Measurements from ENCODE around the gene EIF3F. TPM values are rescaled to one million over a fixed set of nuclear protein-coding genes. Genes with fewer than 3 reads are reported as not detected.

Gene EIF3F
- total and polyA plus RNA-seq, 2 of the 8 experiments (the other 6 are each of a cell fraction or from before 2014, with no cell fraction given), result 222 to 388 TPM

- peak; percentile 44 for TF ChIP-seq CHD7 (IDR thresholded peaks at IDR 0.05; ENCODE audit: insufficient replicate concordance, low read length)
- TF ChIP-seq KDM5A (IDR thresholded peaks at IDR 0.05; ENCODE audit: low read length), result no peak
- 0 out of 2 replicates have a peak, but pooled peaks have one; percentile 33 for TF ChIP-seq PHF8 (conservative IDR thresholded peaks at IDR 0.05; ENCODE audit: low read depth, low read length)
- TF ChIP-seq TCF12 (IDR thresholded peaks at IDR 0.05; ENCODE audit: low read depth, low read length), result no peak
- peak; percentile 60 to 85; a peak in 3 of 4 replicates for TF ChIP-seq SIN3A (conservative IDR thresholded peaks at IDR 0.05 in 1 of 2, IDR thresholded peaks at IDR 0.05 in 1 of 2; ENCODE audit: low read depth in 1 of 2, low read length in 2 of 2)
- no peak; a peak in 1 of 3 replicates for TF ChIP-seq POLR2A (IDR thresholded peaks at IDR 0.05; ENCODE audit: control extremely low read depth in 1 of 2, low read depth in 2 of 2, low read length in 2 of 2)
- TF ChIP-seq HDAC6 (IDR thresholded peaks at IDR 0.05; ENCODE audit: low read depth, low read length), result no peak
- peak in 1 of 2 experiments; percentile 67; a peak in 1 of 3 replicates for TF ChIP-seq EP300 (IDR thresholded peaks at IDR 0.05; ENCODE audit: borderline replicate concordance in 1 of 2, low read depth in 2 of 2, low read length in 2 of 2)
- peak; percentile 76 for TF ChIP-seq KDM4A (IDR thresholded peaks at IDR 0.05; ENCODE audit: low read depth, low read length, severe bottlenecking)
Measured at GRCh38 chr11:8018484-8019313, 31.6 kb downstream of the EIF3F start (continued).

Data from H1 (cell line).